H1 (cell line): ENCODE results near the gene TTC33. TPM values are rescaled to one million over a fixed set of nuclear protein-coding genes. Genes with fewer than 3 reads are reported as not detected.
A peak's percentile ranks its signal among the peaks of the same experiment; 100 is the strongest.

Source experiments
- BCL11A ChIP-seq, 2 experiments: IDR thresholded peaks; one replicate each; pipeline ENCODE4 v1.6.1; 2011; ENCODE audit warnings: low read depth in 2 of 2, low read length in 2 of 2, mild to moderate bottlenecking in 2 of 2
- CBX5 ChIP-seq: fragments of 300-800, 300-1000 bp; sonication (generic); IDR thresholded peaks from 2 replicates; pipeline ENCODE4 v1.7.1; 2016; ENCODE audit warnings: antibody characterized with exemption, low read length, low read depth
- CEBPB ChIP-seq: IDR thresholded peaks from 2 replicates; pipeline ENCODE4 v1.6.1; 2012; ENCODE audit warnings: low read depth, low read length
- CHD1 ChIP-seq: IDR thresholded peaks from 2 replicates; pipeline ENCODE4 v1.6.1; 2012; ENCODE audit warnings: low read depth, low read length, improper control_type of control experiment
- EGR1 ChIP-seq: IDR thresholded peaks from 2 replicates; pipeline ENCODE4 v1.6.1; 2011; ENCODE audit warnings: low read depth, low read length, borderline replicate concordance
- EP300 ChIP-seq, 2 experiments: IDR thresholded peaks; 1 replicate in 1 of 2; 2 replicates in 1 of 2; pipeline ENCODE4 v1.6.1; 2011 to 2012; ENCODE audit warnings: low read depth in 2 of 2, low read length in 2 of 2, mild to moderate bottlenecking in 2 of 2, borderline replicate concordance in 1 of 2, inconsistent platforms in 1 of 2, moderate library complexity in 1 of 2
- GABPA ChIP-seq: IDR thresholded peaks from 2 replicates; pipeline ENCODE4 v1.6.1; 2011; ENCODE audit warnings: mild to moderate bottlenecking, low read length, moderate library complexity, borderline replicate concordance; ENCODE audit not compliant: insufficient read depth
- GTF2F1 ChIP-seq: IDR thresholded peaks from 2 replicates; pipeline ENCODE4 v1.6.1; 2012; ENCODE audit warnings: low read depth, low read length, improper control_type of control experiment, borderline replicate concordance
- HDAC6 ChIP-seq: IDR thresholded peaks from one replicate; pipeline ENCODE4 v1.7.1; 2012; ENCODE audit warnings: low read depth, mild to moderate bottlenecking, inconsistent platforms, low read length, moderate library complexity
- KDM4A ChIP-seq: IDR thresholded peaks from one replicate; pipeline ENCODE4 v1.7.1; 2012; ENCODE audit warnings: low read depth, mild to moderate bottlenecking, moderate library complexity, low read length, inconsistent platforms; ENCODE audit not compliant: severe bottlenecking
- MAFK ChIP-seq: IDR thresholded peaks from 2 replicates; pipeline ENCODE4 v1.6.1; 2012; ENCODE audit warnings: low read depth, mild to moderate bottlenecking, improper control_type of control experiment, low read length
- NANOG ChIP-seq: IDR thresholded peaks from 2 replicates; pipeline ENCODE4 v1.6.1; 2011; ENCODE audit warnings: low read length, low read depth, mild to moderate bottlenecking, inconsistent platforms; ENCODE audit not compliant: insufficient read depth, poor library complexity, severe bottlenecking
- SAP30 ChIP-seq: fragments of 300-600 bp; sonication (generic); IDR thresholded peaks from 2 replicates; pipeline ENCODE4 v1.7.1; 2012; ENCODE audit warnings: low read length, moderate library complexity, mild to moderate bottlenecking, inconsistent platforms; ENCODE audit not compliant: insufficient read depth, insufficient replicate concordance
- SIX5 ChIP-seq: IDR thresholded peaks from 2 replicates; pipeline ENCODE4 v1.6.1; 2011; ENCODE audit warnings: mild to moderate bottlenecking, low read depth, low read length
- SP2 ChIP-seq: IDR thresholded peaks from 2 replicates; pipeline ENCODE4 v1.6.1; 2012; ENCODE audit warnings: mild to moderate bottlenecking, low read length, inconsistent platforms
- SP4 ChIP-seq: IDR thresholded peaks from 2 replicates; pipeline ENCODE4 v1.6.1; 2012; ENCODE audit warnings: low read length, inconsistent platforms
- SRF ChIP-seq: IDR thresholded peaks from 2 replicates; pipeline ENCODE4 v1.6.1; 2011; ENCODE audit warnings: mild to moderate bottlenecking, low read depth, low read length, moderate library complexity
- SUZ12 ChIP-seq: fragments of 200-600 bp; sonication (generic); IDR thresholded peaks from 2 replicates; pipeline ENCODE4 v1.6.1; 2012; ENCODE audit warnings: mild to moderate bottlenecking, inconsistent platforms, low read length, moderate library complexity, mixed read lengths
- TAF1 ChIP-seq: IDR thresholded peaks from 2 replicates; pipeline ENCODE4 v1.6.1; 2011; ENCODE audit warnings: mild to moderate bottlenecking, low read depth, low read length
- TBP ChIP-seq: IDR thresholded peaks from 2 replicates; pipeline ENCODE4 v1.6.1; 2011; ENCODE audit warnings: low read depth, low read length, improper control_type of control experiment
- ZNF274 ChIP-seq: IDR thresholded peaks from 2 replicates; pipeline ENCODE4 v1.7.0; 2012; ENCODE audit warnings: low read length, borderline replicate concordance; ENCODE audit errors: extremely low read depth
- polyA plus RNA-seq, 7 experiments: library from polyadenylated mRNA; depleted of rRNA in 3 of 7; stranded (reverse) in 5 of 7; unstranded in 2 of 7; fragments of >200 nt in 5 of 7; fragments of 200-250 nt in 2 of 7; gene quantifications; 1 replicate in 5 of 7; 2 replicates in 1 of 7; 4 replicates in 1 of 7; pipeline versions ENCODE4 v1.2.1 to v1.2.3, GENCODE V29; 2011 to 2013; ENCODE audit warnings: missing spikeins in 2 of 7, mixed read lengths in 2 of 7
- total RNA-seq: library from RNA; stranded (reverse); fragmentation: NEBNext Ultra II Directional; extraction: Animal tissue kit (Norgen Biotek cat#: 25700); gene quantifications from 2 replicates; pipeline ENCODE4 v1.2.1, GENCODE V29; 2021
- TF ChIP-seq, protein P1 (sequence below): IDR thresholded peaks from 2 replicates; pipeline ENCODE4 v1.6.1; 2012; ENCODE audit warnings: inconsistent platforms
- TF ChIP-seq, protein P2 (sequence below): IDR thresholded peaks from 2 replicates; pipeline ENCODE4 v1.6.1; 2012; ENCODE audit warnings: low read length, inconsistent platforms

TTC33 gene
- total and polyA plus RNA-seq, 2 of the 8 experiments (the other 6 are each of a cell fraction or from before 2014, with no cell fraction given): 1.2 to 12.6 TPM

DNA sequence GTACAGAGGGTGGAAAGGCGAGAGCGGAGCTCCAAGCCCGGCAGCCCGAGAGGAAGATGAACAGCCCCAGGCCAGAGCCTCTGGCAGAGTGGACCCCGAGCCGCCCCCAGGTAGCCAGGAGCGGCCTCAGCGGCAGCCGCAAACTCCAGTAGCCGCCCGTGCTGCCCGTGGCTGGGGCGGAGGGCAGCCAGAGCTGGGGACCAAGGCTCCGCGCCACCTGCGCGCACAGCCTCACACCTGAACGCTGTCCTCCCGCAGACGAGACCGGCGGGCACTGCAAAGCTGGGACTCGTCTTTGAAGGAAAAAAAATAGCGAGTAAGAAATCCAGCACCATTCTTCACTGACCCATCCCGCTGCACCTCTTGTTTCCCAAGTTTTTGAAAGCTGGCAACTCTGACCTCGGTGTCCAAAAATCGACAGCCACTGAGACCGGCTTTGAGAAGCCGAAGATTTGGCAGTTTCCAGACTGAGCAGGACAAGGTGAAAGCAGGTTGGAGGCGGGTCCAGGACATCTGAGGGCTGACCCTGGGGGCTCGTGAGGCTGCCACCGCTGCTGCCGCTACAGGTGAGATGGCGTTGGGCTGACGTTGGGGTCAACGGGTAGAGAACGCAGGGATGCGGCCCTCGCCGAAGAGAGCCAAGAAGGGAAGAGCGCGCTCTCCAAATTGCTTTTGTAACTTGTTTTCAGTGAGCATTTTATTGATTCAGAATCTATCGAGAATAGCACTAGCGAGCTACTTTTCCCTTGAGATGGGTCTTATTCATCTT, 75.7 kb downstream of the TTC33 start, which contains the start of gene PTGER4 (continued):
- TF ChIP-seq EP300 (IDR thresholded peaks at IDR 0.05; ENCODE audit: borderline replicate concordance in 1 of 2, low read depth in 2 of 2, low read length in 2 of 2): no peak
- no peak for TF ChIP-seq CHD1
- no peak for TF ChIP-seq BCL11A (IDR thresholded peaks at IDR 0.05; ENCODE audit: low read depth in 2 of 2, low read length in 2 of 2)
- TF ChIP-seq SRF: no peak
- TF ChIP-seq TAF1: peak; percentile 75
- TF ChIP-seq NANOG: no peak
- no peak for TF ChIP-seq MAFK
- TF ChIP-seq CEBPB: no peak
- TF ChIP-seq SAP30: no peak
- no peak for TF ChIP-seq EGR1
- TF ChIP-seq SUZ12: no peak
- TF ChIP-seq CBX5: no peak
- no peak for TF ChIP-seq GABPA
- no peak for TF ChIP-seq ZNF274
- peak; percentile 59; the same call in 1 of the 2 replicates for TF ChIP-seq TBP
- TF ChIP-seq KDM4A: peak; percentile 95
- TF ChIP-seq, protein P1, sequence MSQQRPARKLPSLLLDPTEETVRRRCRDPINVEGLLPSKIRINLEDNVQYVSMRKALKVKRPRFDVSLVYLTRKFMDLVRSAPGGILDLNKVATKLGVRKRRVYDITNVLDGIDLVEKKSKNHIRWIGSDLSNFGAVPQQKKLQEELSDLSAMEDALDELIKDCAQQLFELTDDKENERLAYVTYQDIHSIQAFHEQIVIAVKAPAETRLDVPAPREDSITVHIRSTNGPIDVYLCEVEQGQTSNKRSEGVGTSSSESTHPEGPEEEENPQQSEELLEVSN: peak; percentile 91
- TF ChIP-seq SIX5: no peak
- no peak for TF ChIP-seq SP2
- TF ChIP-seq GTF2F1: no peak
- TF ChIP-seq HDAC6: no peak
- TF ChIP-seq, protein P2, sequence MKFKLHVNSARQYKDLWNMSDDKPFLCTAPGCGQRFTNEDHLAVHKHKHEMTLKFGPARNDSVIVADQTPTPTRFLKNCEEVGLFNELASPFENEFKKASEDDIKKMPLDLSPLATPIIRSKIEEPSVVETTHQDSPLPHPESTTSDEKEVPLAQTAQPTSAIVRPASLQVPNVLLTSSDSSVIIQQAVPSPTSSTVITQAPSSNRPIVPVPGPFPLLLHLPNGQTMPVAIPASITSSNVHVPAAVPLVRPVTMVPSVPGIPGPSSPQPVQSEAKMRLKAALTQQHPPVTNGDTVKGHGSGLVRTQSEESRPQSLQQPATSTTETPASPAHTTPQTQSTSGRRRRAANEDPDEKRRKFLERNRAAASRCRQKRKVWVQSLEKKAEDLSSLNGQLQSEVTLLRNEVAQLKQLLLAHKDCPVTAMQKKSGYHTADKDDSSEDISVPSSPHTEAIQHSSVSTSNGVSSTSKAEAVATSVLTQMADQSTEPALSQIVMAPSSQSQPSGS: no peak
- TF ChIP-seq SP4: no peak
